ENCODE measurements around the gene COQ10A. TPM values are rescaled to one million over a fixed set of nuclear protein-coding genes. Genes with fewer than 3 reads are reported as not detected.

The COQ10A gene
- total and polyA plus RNA-seq, 2 of the 13 experiments (the other 11 are each of a cell fraction or from before 2014, with no cell fraction given): 21.0 to 37.3 TPM

GRCh38 chr12:56221232-56221756 lies 45.4 kb upstream of the COQ10A start:
- ATAC-seq (peak; percentile 29), DNase-seq (ENCODE audit: low spot score) (no peak), FAIRE-seq (no peak)
- intact Hi-C loops (cut with micrococcal nuclease; ENCODE audit: unreplicated experiment): loop anchor here (2.0 to 5.0 kb wide), 2 partner anchors 14 to 36 kb away; partner anchors contain the start of gene ANKRD52
- Histone ChIP-seq H3K4me3 (replicated peaks in 1 of 3; ENCODE audit: insufficient read depth in 1 of 3, low read depth in 2 of 3, low read length in 3 of 3) (peak overlapping the region; percentile 91 to 94 (median 91)), H3K79me2 (ENCODE audit: insufficient read depth, low read length) (peaks cover 12% of the 10 kb centered on the region), H3K27me3 (ENCODE audit: control insufficient read depth in 1 of 2, insufficient read depth in 2 of 2, low read length in 2 of 2) (no peaks in the 10 kb centered on the region; a peak in 1 of 5 replicates), H4K20me1 (ENCODE audit: insufficient read depth, low read length) (no peaks in the 10 kb centered on the region), H2AFZ (ENCODE audit: low read length) (no peak overlapping the region), H3K27ac (ENCODE audit: extremely low read length, insufficient read depth, low read length) (peak overlapping the region; percentile 89), H3K4me2 (ENCODE audit: low read depth, low read length) (peak overlapping the region; percentile 95), H3K36me3 (replicated peaks in 1 of 2; ENCODE audit: control insufficient read depth in 1 of 2, insufficient read depth in 2 of 2, low read length in 2 of 2) (peaks cover 0 to 4% of the 10 kb centered on the region in 2 experiments; a peak in 2 of 5 replicates), H3K9me3 (ENCODE audit: low read length) (no peaks in the 10 kb centered on the region), H3K4me1 (ENCODE audit: insufficient read depth, low read length) (peaks cover 37% of the 10 kb centered on the region), H3K9ac (ENCODE audit: insufficient read depth, low read depth, low read length) (peak overlapping the region; percentile 90)
- WGBS (ENCODE audit: low lambda C conversion rate): under 1% methylated on average over 17 of the region's 21 CpGs
- in situ Hi-C loops (cut with HindIII; ENCODE audit: extremely low pct_ligation_motif_present, low pct_unique_long_range_greater_than_20kb): loop anchor here (5.0 kb wide), 1 partner anchor 36 kb away; the partner anchor contains the start of gene ANKRD52
- ChIA-PET POLR2A (interaction anchor here (0.5 to 3.8 kb wide), 38 partner anchors 10 to 415 kb away, joined by 3 to 96 read pairs (median 6); partner anchors contain the start of genes ANKRD52, CNPY2, COQ10A and CS), CTCF (ENCODE audit: low intra/inter-chr PET ratio, low total read pairs) (interaction anchor here (0.7 kb wide), 1 partner anchor 29 kb away, joined by 3 read pairs; no protein-coding TSS in a partner anchor)
- TSS peak; percentile 93 for BruUV-seq (replicated peaks)
- TF ChIP-seq SRF (IDR thresholded peaks at IDR 0.05; ENCODE audit: low read depth, low read length) (no peak), MAZ (IDR thresholded peaks at IDR 0.05; ENCODE audit: borderline replicate concordance, low read depth, low read length) (peak; percentile 17; the same call in 1 of the 2 replicates), MAZ (CRISPR knock-in tag; IDR thresholded peaks at IDR 0.05; ENCODE audit: low read depth) (0 out of 2 replicates have a peak, but pooled peaks have one; percentile 42), PPARG (CRISPR knock-in tag; conservative IDR thresholded peaks at IDR 0.05) (no peak), HNF1B (CRISPR knock-in tag; IDR thresholded peaks at IDR 0.05) (0 out of 2 replicates have a peak, but pooled peaks have one; percentile 3), UBTF (CRISPR knock-in tag; IDR thresholded peaks at IDR 0.05) (no peak), ZSCAN9 (CRISPR knock-in tag; IDR thresholded peaks at IDR 0.05; ENCODE audit: borderline replicate concordance) (no peak), ZNF253 (CRISPR knock-in tag; IDR thresholded peaks at IDR 0.05; ENCODE audit: borderline replicate concordance) (no peak), ZNF607 (CRISPR knock-in tag; IDR thresholded peaks at IDR 0.05; ENCODE audit: borderline replicate concordance) (no peak), HMGA1 (CRISPR knock-in tag; conservative IDR thresholded peaks at IDR 0.05) (no peak), ZNF615 (CRISPR knock-in tag; IDR thresholded peaks at IDR 0.05; ENCODE audit: borderline replicate concordance) (no peak), DNMT3B (CRISPR knock-in tag; conservative IDR thresholded peaks at IDR 0.05) (no peak), ZBTB1 (CRISPR knock-in tag; IDR thresholded peaks at IDR 0.05; ENCODE audit: borderline replicate concordance) (no peak), EED (CRISPR knock-in tag; IDR thresholded peaks at IDR 0.05) (no peak), MED1 (CRISPR knock-in tag; IDR thresholded peaks at IDR 0.05) (no peak), HMG20A (CRISPR knock-in tag; IDR thresholded peaks at IDR 0.05; ENCODE audit: borderline replicate concordance) (no peak), TCF7 (IDR thresholded peaks at IDR 0.05; ENCODE audit: low read depth) (no peak)
- TF ChIP-seq, protein P1, sequence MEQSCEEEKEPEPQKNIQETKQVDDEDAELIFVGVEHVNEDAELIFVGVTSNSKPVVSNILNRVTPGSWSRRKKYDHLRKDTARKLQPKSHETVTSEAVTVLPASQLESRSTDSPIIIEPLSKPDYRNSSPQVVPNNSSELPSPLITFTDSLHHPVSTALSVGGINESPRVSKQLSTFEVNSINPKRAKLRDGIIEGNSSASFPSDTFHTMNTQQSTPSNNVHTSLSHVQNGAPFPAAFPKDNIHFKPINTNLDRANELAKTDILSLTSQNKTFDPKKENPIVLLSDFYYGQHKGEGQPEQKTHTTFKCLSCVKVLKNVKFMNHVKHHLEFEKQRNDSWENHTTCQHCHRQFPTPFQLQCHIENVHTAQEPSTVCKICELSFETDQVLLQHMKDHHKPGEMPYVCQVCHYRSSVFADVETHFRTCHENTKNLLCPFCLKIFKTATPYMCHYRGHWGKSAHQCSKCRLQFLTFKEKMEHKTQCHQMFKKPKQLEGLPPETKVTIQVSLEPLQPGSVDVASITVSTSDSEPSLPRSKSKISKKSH (CRISPR knock-in tag; IDR thresholded peaks at IDR 0.05; ENCODE audit: borderline replicate concordance): no peak
- TF ChIP-seq, protein P2, sequence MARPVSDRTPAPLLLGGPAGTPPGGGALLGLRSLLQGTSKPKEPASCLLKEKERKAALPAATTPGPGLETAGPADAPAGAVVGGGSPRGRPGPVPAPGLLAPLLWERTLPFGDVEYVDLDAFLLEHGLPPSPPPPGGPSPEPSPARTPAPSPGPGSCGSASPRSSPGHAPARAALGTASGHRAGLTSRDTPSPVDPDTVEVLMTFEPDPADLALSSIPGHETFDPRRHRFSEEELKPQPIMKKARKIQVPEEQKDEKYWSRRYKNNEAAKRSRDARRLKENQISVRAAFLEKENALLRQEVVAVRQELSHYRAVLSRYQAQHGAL (CRISPR knock-in tag; IDR thresholded peaks at IDR 0.05; ENCODE audit: not compliant biosample characterization): no peak

All from HepG2 (cell line).